Panc1 (cell line): ENCODE measurements around the gene MS4A10. TPM values are rescaled to one million over a fixed set of nuclear protein-coding genes. Genes with fewer than 3 reads are reported as not detected.

ENCODE experiments used
- ATAC-seq: fragments of 200-7000 bp; cut with Tn5 transposase; 2 replicates; pipeline ENCODE4 v1.9.1; 2020; ENCODE audit warnings: mild to moderate bottlenecking, moderate library complexity
- BruUV-seq: library from RNA; stranded (reverse); fragments of 400-500 nt; replicated peaks from 2 replicates; lab custom pipeline; 2021; lab: Mats Ljungman, UMichigan
- CTCF ChIA-PET: fragments of 300-600 bp; sonication (Branson Sonifier 250); formaldehyde crosslinking; loops from one replicate; lab custom pipeline; 2022; ENCODE audit warnings: antibody characterized with exemption; lab: Charles Lee
- POLR2A ChIA-PET: fragments of 300-600 bp; sonication (Branson Sonifier 250); formaldehyde crosslinking; loops from one replicate; lab custom pipeline; 2022; ENCODE audit warnings: antibody characterized with exemption; lab: Charles Lee
- DNase-seq: peaks from one replicate; pipeline ENCODE4 v3.0.0-alpha.2; 2010; ENCODE audit warnings: low read depth, low spot score
- H3K27ac ChIP-seq: 2 replicates; pipeline ENCODE4 v1.5.1; 2011; ENCODE audit warnings: mild to moderate bottlenecking, low read length, inconsistent platforms
- H3K27me3 ChIP-seq: fragments of 200-500 bp; sonication (Bioruptor generic); 2 replicates; pipeline ENCODE4 v1.6.0; 2014; ENCODE audit warnings: low read length, inconsistent platforms; ENCODE audit not compliant: control insufficient read depth, insufficient read depth
- H3K36me3 ChIP-seq: fragments of 200-500 bp; sonication (Bioruptor generic); 2 replicates; pipeline ENCODE4 v1.5.1; 2014; ENCODE audit warnings: inconsistent platforms, mild to moderate bottlenecking, low read length, moderate library complexity; ENCODE audit not compliant: control insufficient read depth, insufficient read depth
- H3K4me1 ChIP-seq: 2 replicates; pipeline ENCODE4 v1.5.1; 2011; ENCODE audit warnings: inconsistent platforms, mild to moderate bottlenecking, low read length, moderate library complexity; ENCODE audit not compliant: control insufficient read depth, insufficient read depth
- H3K4me3 ChIP-seq, 2 experiments: 2 replicates each; pipeline ENCODE4 v1.5.1; 2011 to 2012; ENCODE audit warnings: low read depth in 2 of 2, low read length in 2 of 2, mild to moderate bottlenecking in 2 of 2, inconsistent platforms in 1 of 2, moderate library complexity in 1 of 2
- H3K9me3 ChIP-seq: fragments of 200-500 bp; sonication (Bioruptor generic); 2 replicates; pipeline ENCODE4 v1.5.1; 2014; ENCODE audit warnings: low read depth, mild to moderate bottlenecking, inconsistent platforms, low read length, moderate library complexity; ENCODE audit not compliant: control insufficient read depth, insufficient read depth
- POLR2AphosphoS5 ChIP-seq: IDR thresholded peaks from 2 replicates; pipeline ENCODE4 v1.6.1; 2012; ENCODE audit warnings: mild to moderate bottlenecking, low read depth, low read length, moderate library complexity
- REST ChIP-seq, 2 experiments: IDR thresholded peaks; 2 replicates each; pipeline ENCODE4 v1.6.1; 2011 to 2012; ENCODE audit warnings: low read depth in 2 of 2, control low read depth in 1 of 2, low read length in 1 of 2, mild to moderate bottlenecking in 1 of 2, moderate library complexity in 1 of 2; ENCODE audit not compliant: insufficient read depth in 1 of 2
- SIN3A ChIP-seq: IDR thresholded peaks from 2 replicates; pipeline ENCODE4 v1.6.1; 2012; ENCODE audit warnings: low read depth, mild to moderate bottlenecking, low read length, moderate library complexity, borderline replicate concordance; ENCODE audit not compliant: insufficient read depth
- TCF7L2 ChIP-seq: IDR thresholded peaks from 2 replicates; pipeline ENCODE4 v1.6.1; 2011; ENCODE audit warnings: mild to moderate bottlenecking, low read depth, low read length, inconsistent platforms
- in situ Hi-C: cut with HindIII; loops from 2 replicates; pipeline ENCODE4 v1.10.0; 2016; ENCODE audit warnings: low sequenced_read_pairs, low pct_unique_long_range_greater_than_20kb
- intact Hi-C: fragments of 100-400 bp; cut with micrococcal nuclease; formaldehyde crosslinking; loops from one replicate; pipeline ENCODE4 v1.10.0; 2022; ENCODE audit not compliant: unreplicated experiment
- total RNA-seq: library from RNA; stranded (reverse); gene quantifications from one replicate; pipeline ENCODE4 v1.2.1, GENCODE V29; 2021; ENCODE audit not compliant: unreplicated experiment
- TF ChIP-seq, protein P1 (sequence below): fragments of 450-650 bp; IDR thresholded peaks from 2 replicates; pipeline ENCODE4 v1.5.1; 2017; ENCODE audit warnings: mild to moderate bottlenecking

MS4A10 gene
- total RNA-seq, 1 experiment from 2014 or later = not detected

- CTCF ChIA-PET = no interaction called here
- Histone ChIP-seq H3K36me3 (no peaks in the 10 kb centered on the region), H3K4me3 (no peak overlapping the region), H3K27ac (no peak overlapping the region), H3K9me3 (no peaks in the 10 kb centered on the region), H3K4me1 (no peaks in the 10 kb centered on the region), H3K27me3 (no peaks in the 10 kb centered on the region)
- intact Hi-C loops = no loop called here
- POLR2A ChIA-PET = no interaction called here
- BruUV-seq = no TSS peak
- TF ChIP-seq TCF7L2 (no peak), POLR2AphosphoS5 (no peak), REST (IDR thresholded peaks at IDR 0.05; ENCODE audit: insufficient read depth in 1 of 2, low read depth in 2 of 2, low read length in 1 of 2) (no peak), SIN3A (no peak)
- TF ChIP-seq, protein P1, sequence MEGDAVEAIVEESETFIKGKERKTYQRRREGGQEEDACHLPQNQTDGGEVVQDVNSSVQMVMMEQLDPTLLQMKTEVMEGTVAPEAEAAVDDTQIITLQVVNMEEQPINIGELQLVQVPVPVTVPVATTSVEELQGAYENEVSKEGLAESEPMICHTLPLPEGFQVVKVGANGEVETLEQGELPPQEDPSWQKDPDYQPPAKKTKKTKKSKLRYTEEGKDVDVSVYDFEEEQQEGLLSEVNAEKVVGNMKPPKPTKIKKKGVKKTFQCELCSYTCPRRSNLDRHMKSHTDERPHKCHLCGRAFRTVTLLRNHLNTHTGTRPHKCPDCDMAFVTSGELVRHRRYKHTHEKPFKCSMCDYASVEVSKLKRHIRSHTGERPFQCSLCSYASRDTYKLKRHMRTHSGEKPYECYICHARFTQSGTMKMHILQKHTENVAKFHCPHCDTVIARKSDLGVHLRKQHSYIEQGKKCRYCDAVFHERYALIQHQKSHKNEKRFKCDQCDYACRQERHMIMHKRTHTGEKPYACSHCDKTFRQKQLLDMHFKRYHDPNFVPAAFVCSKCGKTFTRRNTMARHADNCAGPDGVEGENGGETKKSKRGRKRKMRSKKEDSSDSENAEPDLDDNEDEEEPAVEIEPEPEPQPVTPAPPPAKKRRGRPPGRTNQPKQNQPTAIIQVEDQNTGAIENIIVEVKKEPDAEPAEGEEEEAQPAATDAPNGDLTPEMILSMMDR = no peak
- ATAC-seq (no peak), DNase-seq (no peak)
- in situ Hi-C loops = no loop called here
Measured at GRCh38 chr11:60772666-60773065, 12.5 kb upstream of the MS4A10 start.

GRCh38 chr11:60774726-60775125 lies 10.4 kb upstream of the MS4A10 start:
- no peak for ATAC-seq
- in situ Hi-C loops (no loop called here), intact Hi-C loops (loop anchor here (5.0 kb wide), 2 partner anchors 48 to 113 kb away; no protein-coding TSS in a partner anchor)
- POLR2A ChIA-PET = interaction anchor here (0.6 kb wide), 1 partner anchor 33 kb away, joined by 4 read pairs; no protein-coding TSS in a partner anchor
- Histone ChIP-seq H3K4me1 (no peaks in the 10 kb centered on the region), H3K36me3 (no peaks in the 10 kb centered on the region), H3K4me3 (no peak overlapping the region), H3K9me3 (no peaks in the 10 kb centered on the region), H3K27ac (no peak overlapping the region), H3K27me3 (no peaks in the 10 kb centered on the region)
- CTCF ChIA-PET = interaction anchor here (0.7 to 2.3 kb wide), 3 partner anchors 113 to 260 kb away, joined by 4 to 20 read pairs (median 6); no protein-coding TSS in a partner anchor
- TF ChIP-seq, protein P1 = no peak
- TF ChIP-seq POLR2AphosphoS5 (no peak), TCF7L2 (no peak), SIN3A (no peak), REST (IDR thresholded peaks at IDR 0.05; ENCODE audit: insufficient read depth in 1 of 2, low read depth in 2 of 2, low read length in 1 of 2) (no peak)
- no peak for DNase-seq
- BruUV-seq = no TSS peak
